BJ (cell line): ENCODE results near the gene GOLPH3. TPM values are rescaled to one million over a fixed set of nuclear protein-coding genes. Genes with fewer than 3 reads are reported as not detected.

ENCODE experiments used
- CTCF ChIA-PET: fragments of 350-600 bp; formaldehyde crosslinking; extraction: SDS; loops from one replicate; lab custom pipeline; 2021; ENCODE audit warnings: antibody characterized with exemption, inconsistent platforms; lab: Yijun Ruan, JAX
- POLR2A ChIA-PET: fragments of 300-600 bp; sonication (Branson Sonifier 250); formaldehyde crosslinking; extraction: SDS; loops from one replicate; lab custom pipeline; 2021; ENCODE audit warnings: antibody characterized with exemption; lab: Charles Lee
- DNase-seq: peaks from one replicate; pipeline ENCODE4 v3.0.0-alpha.2; 2011; ENCODE audit warnings: low read depth
- H3K27me3 ChIP-seq: 2 replicates; pipeline ENCODE4 v1.6.0; 2011; ENCODE audit warnings: low read length; ENCODE audit not compliant: control insufficient read depth, insufficient read depth
- H3K36me3 ChIP-seq: 2 replicates; pipeline ENCODE4 v1.5.1; 2011; ENCODE audit warnings: low read length; ENCODE audit not compliant: control insufficient read depth, insufficient read depth
- H3K4me3 ChIP-seq: 2 replicates; pipeline ENCODE4 v1.5.1; 2011; ENCODE audit warnings: low read depth, mild to moderate bottlenecking, control low read depth, low read length
- polyA plus RNA-seq: library from polyadenylated mRNA; depleted of rRNA; stranded (reverse); fragments of >200 nt; gene quantifications from 2 replicates; pipeline ENCODE4 v1.2.3, GENCODE V29; 2011
- TF ChIP-seq, protein P1 (sequence below): IDR thresholded peaks from 2 replicates; pipeline ENCODE4 v1.5.1; 2011; ENCODE audit warnings: low read depth, mild to moderate bottlenecking, control low read depth, inconsistent platforms, low read length, moderate library complexity; ENCODE audit not compliant: insufficient read depth

Gene GOLPH3
- polyA plus RNA-seq, 1 experiment = 53.9 TPM

- CTCF ChIA-PET = interaction anchor here (0.9 to 1.3 kb wide), 5 partner anchors 11 to 292 kb away, joined by 3 to 5 read pairs (median 3); no protein-coding TSS in a partner anchor
- TF ChIP-seq, protein P1, sequence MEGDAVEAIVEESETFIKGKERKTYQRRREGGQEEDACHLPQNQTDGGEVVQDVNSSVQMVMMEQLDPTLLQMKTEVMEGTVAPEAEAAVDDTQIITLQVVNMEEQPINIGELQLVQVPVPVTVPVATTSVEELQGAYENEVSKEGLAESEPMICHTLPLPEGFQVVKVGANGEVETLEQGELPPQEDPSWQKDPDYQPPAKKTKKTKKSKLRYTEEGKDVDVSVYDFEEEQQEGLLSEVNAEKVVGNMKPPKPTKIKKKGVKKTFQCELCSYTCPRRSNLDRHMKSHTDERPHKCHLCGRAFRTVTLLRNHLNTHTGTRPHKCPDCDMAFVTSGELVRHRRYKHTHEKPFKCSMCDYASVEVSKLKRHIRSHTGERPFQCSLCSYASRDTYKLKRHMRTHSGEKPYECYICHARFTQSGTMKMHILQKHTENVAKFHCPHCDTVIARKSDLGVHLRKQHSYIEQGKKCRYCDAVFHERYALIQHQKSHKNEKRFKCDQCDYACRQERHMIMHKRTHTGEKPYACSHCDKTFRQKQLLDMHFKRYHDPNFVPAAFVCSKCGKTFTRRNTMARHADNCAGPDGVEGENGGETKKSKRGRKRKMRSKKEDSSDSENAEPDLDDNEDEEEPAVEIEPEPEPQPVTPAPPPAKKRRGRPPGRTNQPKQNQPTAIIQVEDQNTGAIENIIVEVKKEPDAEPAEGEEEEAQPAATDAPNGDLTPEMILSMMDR = no peak
- H3K27me3 ChIP-seq = no peaks in the 10 kb centered on the region
Measured at GRCh38 chr5:32116574-32117313, 57.4 kb downstream of the GOLPH3 start.

GRCh38 chr5:32115985-32116384, 58.1 kb downstream of the GOLPH3 start:
- TF ChIP-seq, protein P1 = 0 out of 2 replicates have a peak, but pooled peaks have one; percentile 2
- Histone ChIP-seq H3K36me3 (peaks cover 7% of the 10 kb centered on the region), H3K4me3 (no peak overlapping the region), H3K27me3 (no peaks in the 10 kb centered on the region)
- POLR2A ChIA-PET = no interaction called here
- CTCF ChIA-PET = interaction anchor here (0.9 to 1.3 kb wide), 5 partner anchors 10 to 291 kb away, joined by 3 to 5 read pairs (median 3); no protein-coding TSS in a partner anchor
- no peak for DNase-seq

More at GRCh38 chr5:32116574-32117313, 57.4 kb downstream of the GOLPH3 start:
- no peak for DNase-seq
- POLR2A ChIA-PET = interaction anchor here (0.5 kb wide), 1 partner anchor 8 kb away, joined by 3 read pairs; no protein-coding TSS in a partner anchor
- H3K36me3 ChIP-seq = peaks cover 10% of the 10 kb centered on the region
- H3K4me3 ChIP-seq = no peak overlapping the region

- POLR2A ChIA-PET = no interaction called here
- DNase-seq = no peak
- Histone ChIP-seq H3K36me3 (peaks cover 15% of the 10 kb centered on the region), H3K27me3 (no peaks in the 10 kb centered on the region), H3K4me3 (no peak overlapping the region)
- TF ChIP-seq, protein P1 = no peak
- CTCF ChIA-PET = interaction anchor here (0.6 to 3.5 kb wide), 2 partner anchors 17 to 57 kb away, joined by 3 to 13 read pairs; no protein-coding TSS in a partner anchor
Measured at GRCh38 chr5:32110111-32110696, 63.9 kb downstream of the GOLPH3 start.

DNA sequence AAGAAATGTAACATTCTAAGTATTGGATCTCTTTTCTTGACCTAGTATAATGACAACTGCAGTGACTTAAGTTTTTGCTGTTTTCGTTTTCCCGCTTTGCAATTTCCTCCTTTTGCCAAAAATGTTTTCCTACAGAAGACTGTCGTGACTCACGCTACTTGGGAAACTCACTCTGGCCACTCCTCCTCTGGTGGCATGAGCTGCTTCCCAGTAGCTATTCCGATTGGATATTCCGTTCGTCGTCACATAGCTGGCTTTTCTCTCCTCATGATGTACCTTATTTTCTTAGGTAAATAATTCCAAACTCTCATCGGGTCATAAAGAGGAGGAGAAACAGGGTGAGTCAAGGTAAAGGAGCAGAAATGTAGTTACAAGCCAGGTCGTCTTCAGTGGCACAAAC, 64.9 kb downstream of the GOLPH3 start:
- TF ChIP-seq, protein P1 = no peak
- no peaks in the 10 kb centered on the region for H3K27me3 ChIP-seq
- CTCF ChIA-PET = interaction anchor here (3.5 kb wide), 1 partner anchor 16 kb away, joined by 13 read pairs; no protein-coding TSS in a partner anchor
- DNase-seq = no peak
- H3K4me3 ChIP-seq = no peak overlapping the region
- H3K36me3 ChIP-seq = peaks cover 18% of the 10 kb centered on the region
- POLR2A ChIA-PET = interaction anchor here (0.7 kb wide), 1 partner anchor 8 kb away, joined by 3 read pairs; no protein-coding TSS in a partner anchor

GRCh38 chr5:32108167-32108566, 66.0 kb downstream of the GOLPH3 start:
- Histone ChIP-seq H3K27me3 (no peaks in the 10 kb centered on the region), H3K4me3 (no peak overlapping the region), H3K36me3 (peaks cover 24% of the 10 kb centered on the region)
- ChIA-PET CTCF (interaction anchor here (1.5 to 3.5 kb wide), 2 partner anchors 9 to 15 kb away, joined by 4 to 13 read pairs; no protein-coding TSS in a partner anchor), POLR2A (no interaction called here)
- TF ChIP-seq, protein P1 = no peak
- no peak for DNase-seq
